AG04449 (cell line): Measurements from ENCODE around the gene AACS.
"Not testable (repeated sequence)": the region's sequence is repeated elsewhere in the genome, so short reads cannot be mapped to it uniquely, and the experiment has no call there.

Experiments used
- CTCF ChIA-PET: fragments of 350-600 bp; formaldehyde crosslinking; extraction: SDS; loops from one replicate; lab custom pipeline; 2021; ENCODE audit warnings: antibody characterized with exemption; lab: Yijun Ruan, JAX
- POLR2A ChIA-PET: fragments of 400-600, 350-600 bp; formaldehyde crosslinking; extraction: SDS; loops from one replicate; lab custom pipeline; 2020; ENCODE audit warnings: antibody characterized with exemption, inconsistent platforms; lab: Yijun Ruan, JAX
- DNase-seq: peaks from one replicate; pipeline ENCODE4 v3.0.0-alpha.2; 2010; ENCODE audit warnings: low read depth, low spot score
- H3K4me3 ChIP-seq: 2 replicates; pipeline ENCODE4 v1.5.1; 2011; ENCODE audit warnings: low read depth, mild to moderate bottlenecking, control low read depth, low read length
- CTCF ChIP-seq: IDR thresholded peaks from one replicate; pipeline ENCODE4 v1.5.1; 2011; ENCODE audit warnings: mild to moderate bottlenecking, moderate library complexity, low read length, control low read depth, inconsistent platforms; ENCODE audit not compliant: insufficient read depth; ENCODE audit errors: missing control alignments

Gene AACS

GRCh38 chr12:125140279-125141209 is 75.3 kb downstream of the AACS start:
- DNase-seq, result peak; percentile 46
- ChIA-PET POLR2A (no interaction called here), CTCF (interaction anchor here (0.6 kb wide), 1 partner anchor 61 kb away, joined by 3 read pairs; no protein-coding TSS in a partner anchor)
- TF ChIP-seq CTCF, result no peak
- H3K4me3 ChIP-seq, result no peak overlapping the region

- H3K4me3 ChIP-seq, DNase-seq, CTCF ChIA-PET, POLR2A ChIA-PET: not testable (repeated sequence)
These were observed 76.0 kb downstream of the AACS start for GRCh38 chr12:125141210-125141573.

GRCh38 chr12:125142601-125143000 is 77.4 kb downstream of the AACS start:
- POLR2A ChIA-PET, result interaction anchor here (1.0 kb wide), 1 partner anchor 227 kb away, joined by 3 read pairs; no protein-coding TSS in a partner anchor
- no peak for DNase-seq
- TF ChIP-seq CTCF, result no peak
- CTCF ChIA-PET, result no interaction called here
- no peak overlapping the region for H3K4me3 ChIP-seq

- H3K4me3 ChIP-seq, result no peak overlapping the region
- ChIA-PET POLR2A (no interaction called here), CTCF (no interaction called here)
- TF ChIP-seq CTCF, result no peak
- no peak for DNase-seq
These were observed 78.3 kb downstream of the AACS start for GRCh38 chr12:125143491-125143890.

- POLR2A ChIA-PET, result no interaction called here
- H3K4me3 ChIP-seq, result no peak overlapping the region
- CTCF ChIA-PET, result no interaction called here
- TF ChIP-seq CTCF, result no peak
- DNase-seq, result no peak
These were observed 80.0 kb downstream of the AACS start for GRCh38 chr12:125145196-125145595.

- TF ChIP-seq CTCF, result no peak
- no peak for DNase-seq
- ChIA-PET CTCF (no interaction called here), POLR2A (no interaction called here)
- H3K4me3 ChIP-seq, result no peak overlapping the region
These were observed 83.1 kb downstream of the AACS start for GRCh38 chr12:125148316-125148715.
